Spleen (tissue), 7 donors: ENCODE results near the gene CACNA1A.

Experiments used
- POLR2A ChIP-seq, 3 donors: fragments of 450-650 bp; IDR thresholded peaks; one replicate each; pipeline ENCODE4 v1.5.1; 2017; ENCODE audit warnings: antibody characterized with exemption in 3 of 3, mild to moderate bottlenecking in 1 of 3
- POLR2AphosphoS5 ChIP-seq, 3 donors: sonication (generic); formaldehyde crosslinking; IDR thresholded peaks; one replicate each; pipeline ENCODE4 v1.5.1; 2017; ENCODE audit warnings: antibody characterized with exemption in 3 of 3
- TF ChIP-seq, protein P1 (sequence below), 11 experiments: fragments of 200-600 bp in 7 of 11; fragments of 450-650 bp in 4 of 11; sonication (generic) in 4 of 11; IDR thresholded peaks in 8 of 11; conservative IDR thresholded peaks in 3 of 11; 1 replicate in 7 of 11; 2 replicates in 4 of 11; pipeline versions ENCODE4 v1.4.0 to v1.8.0; 2016 to 2021; ENCODE audit warnings: antibody characterized with exemption in 11 of 11, inconsistent platforms in 4 of 11, mild to moderate bottlenecking in 1 of 11
- donor health status: DM: no; HTN: no; CAD: no; lungs with moderate emphysema.
- donor health status: DM: no; HTN: no; CAD: no.
- donor health status: DM: no; HTN: no; CAD: no.

DNA sequence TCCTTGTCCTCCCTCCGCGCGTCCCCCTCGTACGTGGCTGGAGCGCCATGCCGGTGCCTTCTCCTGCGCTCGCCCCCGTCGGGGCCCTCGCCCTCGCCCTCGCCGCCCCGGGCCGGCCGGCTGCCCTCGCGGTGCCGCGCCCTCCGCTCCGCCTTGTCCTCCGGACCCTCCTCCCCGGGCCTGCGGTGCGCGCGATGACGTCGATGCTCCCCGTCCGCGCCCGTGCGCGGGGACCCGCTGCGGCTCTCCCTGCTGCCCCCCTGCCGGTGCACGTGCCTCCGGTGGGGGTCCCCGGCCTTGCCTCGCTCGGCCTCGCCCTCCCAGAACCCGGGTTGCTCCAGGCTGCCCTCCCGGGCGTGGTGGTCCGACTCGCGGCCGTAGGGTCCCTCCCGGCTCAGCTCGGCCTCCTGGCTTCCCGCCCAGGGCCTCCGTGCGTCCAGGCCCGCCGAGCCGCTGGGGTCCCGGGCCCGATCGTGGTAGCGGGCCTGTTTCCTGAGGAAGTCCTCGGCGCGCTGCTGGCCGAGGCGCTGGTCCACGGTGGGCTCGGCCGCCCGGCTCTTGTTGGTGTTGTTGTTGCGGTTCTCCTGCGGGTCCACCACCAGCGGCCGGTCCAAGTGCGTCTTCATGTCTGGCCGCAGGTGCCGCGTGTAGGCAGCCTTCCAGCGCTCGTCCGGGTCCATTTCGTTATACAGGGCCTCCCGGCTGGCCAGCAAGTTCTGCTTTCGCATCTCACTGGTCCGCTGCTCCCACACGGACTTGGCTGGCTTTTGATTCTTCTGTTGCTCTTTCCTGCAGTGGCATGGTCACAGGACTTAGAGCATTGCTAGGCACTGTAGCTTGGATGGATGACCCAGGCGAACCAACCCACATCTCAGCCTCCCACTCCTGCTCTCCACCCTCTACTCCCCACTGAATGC is 207.5 kb downstream of the CACNA1A start:
- TF ChIP-seq, protein P1, sequence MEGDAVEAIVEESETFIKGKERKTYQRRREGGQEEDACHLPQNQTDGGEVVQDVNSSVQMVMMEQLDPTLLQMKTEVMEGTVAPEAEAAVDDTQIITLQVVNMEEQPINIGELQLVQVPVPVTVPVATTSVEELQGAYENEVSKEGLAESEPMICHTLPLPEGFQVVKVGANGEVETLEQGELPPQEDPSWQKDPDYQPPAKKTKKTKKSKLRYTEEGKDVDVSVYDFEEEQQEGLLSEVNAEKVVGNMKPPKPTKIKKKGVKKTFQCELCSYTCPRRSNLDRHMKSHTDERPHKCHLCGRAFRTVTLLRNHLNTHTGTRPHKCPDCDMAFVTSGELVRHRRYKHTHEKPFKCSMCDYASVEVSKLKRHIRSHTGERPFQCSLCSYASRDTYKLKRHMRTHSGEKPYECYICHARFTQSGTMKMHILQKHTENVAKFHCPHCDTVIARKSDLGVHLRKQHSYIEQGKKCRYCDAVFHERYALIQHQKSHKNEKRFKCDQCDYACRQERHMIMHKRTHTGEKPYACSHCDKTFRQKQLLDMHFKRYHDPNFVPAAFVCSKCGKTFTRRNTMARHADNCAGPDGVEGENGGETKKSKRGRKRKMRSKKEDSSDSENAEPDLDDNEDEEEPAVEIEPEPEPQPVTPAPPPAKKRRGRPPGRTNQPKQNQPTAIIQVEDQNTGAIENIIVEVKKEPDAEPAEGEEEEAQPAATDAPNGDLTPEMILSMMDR (IDR thresholded peaks at IDR 0.05 in 8 of 11, conservative IDR thresholded peaks at IDR 0.05 in 3 of 11): no peak
- TF ChIP-seq POLR2A (IDR thresholded peaks at IDR 0.05) (no peak), POLR2AphosphoS5 (IDR thresholded peaks at IDR 0.05) (no peak)
